SK-N-SH treated with all-trans-retinoic acid at 6 μM for 48 hours (cell line): ENCODE data around the gene RNF113B.

Experiments
- ARNTL ChIP-seq: fragments of 450-650 bp; formaldehyde crosslinking; IDR thresholded peaks from 2 replicates; pipeline ENCODE4 v1.5.0; 2020; ENCODE audit warnings: low read depth, mild to moderate bottlenecking, moderate library complexity, borderline replicate concordance
- CSRNP3 ChIP-seq: fragments of 250-450 bp; sonication (Bioruptor Pico); IDR thresholded peaks from 2 replicates; pipeline ENCODE4 v1.5.1; 2021; ENCODE audit warnings: mild to moderate bottlenecking, moderate library complexity
- ESRRG ChIP-seq: fragments of 250-450 bp; sonication (Bioruptor Pico); IDR thresholded peaks from 2 replicates; pipeline ENCODE4 v1.6.1; 2021; ENCODE audit warnings: mild to moderate bottlenecking
- POU6F1 ChIP-seq: fragments of 250-450 bp; sonication (Bioruptor Pico); IDR thresholded peaks from 2 replicates; pipeline ENCODE4 v1.8.0; 2021; ENCODE audit warnings: low read depth, mild to moderate bottlenecking, moderate library complexity, borderline replicate concordance
- PPARA ChIP-seq: fragments of 250-450 bp; sonication (Bioruptor Pico); IDR thresholded peaks from 2 replicates; pipeline ENCODE4 v1.5.0; 2020; ENCODE audit warnings: mild to moderate bottlenecking, borderline replicate concordance
- RARB ChIP-seq: fragments of 250-450 bp; sonication (Bioruptor Pico); IDR thresholded peaks from 2 replicates; pipeline ENCODE4 v1.8.0; 2021; ENCODE audit warnings: mild to moderate bottlenecking, moderate library complexity
- TCF4 ChIP-seq: fragments of 250-450 bp; sonication (Bioruptor Pico); IDR thresholded peaks from 2 replicates; pipeline ENCODE4 v1.8.0; 2021; ENCODE audit warnings: mild to moderate bottlenecking, moderate library complexity, borderline replicate concordance
- TOX ChIP-seq: fragments of 250-450 bp; sonication (Bioruptor Pico); IDR thresholded peaks from 2 replicates; pipeline ENCODE4 v1.8.0; 2021; ENCODE audit warnings: mild to moderate bottlenecking, moderate library complexity, borderline replicate concordance
- ZFP3 ChIP-seq: fragments of 250-450 bp; sonication (Bioruptor Pico); IDR thresholded peaks from 2 replicates; pipeline ENCODE4 v1.5.0; 2020; ENCODE audit warnings: mild to moderate bottlenecking, moderate library complexity
- ZFP30 ChIP-seq: fragments of 450-650 bp; formaldehyde crosslinking; IDR thresholded peaks from 2 replicates; pipeline ENCODE4 v1.5.0; 2022; ENCODE audit warnings: mild to moderate bottlenecking, moderate library complexity
- ZNF565 ChIP-seq: fragments of 450-650 bp; formaldehyde crosslinking; conservative IDR thresholded peaks from 2 replicates; pipeline ENCODE4 v1.5.0; 2020; ENCODE audit warnings: low read depth, mild to moderate bottlenecking, moderate library complexity

- no peak for TF ChIP-seq ARNTL (CRISPR knock-in tag)
- TF ChIP-seq TOX (CRISPR knock-in tag) = no peak
- TF ChIP-seq ZFP30 = no peak
- no peak for TF ChIP-seq RARB
- no peak for TF ChIP-seq PPARA (CRISPR knock-in tag)
- TF ChIP-seq ZFP3 = no peak
- TF ChIP-seq ESRRG (CRISPR knock-in tag) = no peak
- no peak for TF ChIP-seq TCF4
- no peak for TF ChIP-seq ZNF565 (CRISPR knock-in tag)
- no peak for TF ChIP-seq CSRNP3 (CRISPR knock-in tag)
- TF ChIP-seq POU6F1 (CRISPR knock-in tag) = no peak
Measured at GRCh38 chr13:98204546-98204945, 27.5 kb upstream of the RNF113B start.
